Prostate gland (tissue), 2 donors: ENCODE results near the gene ZCCHC10. TPM values are rescaled to one million over a fixed set of nuclear protein-coding genes. Genes with fewer than 3 reads are reported as not detected.
"Not testable (repeated sequence)": the region's sequence is repeated elsewhere in the genome, so short reads cannot be mapped to it uniquely, and the experiment has no call there.

Experiments
- DNase-seq: peaks from one replicate; pipeline ENCODE4 v3.0.0-alpha.2; 2019; ENCODE audit warnings: low spot score
- H3K27ac ChIP-seq, 2 donors: fragments of 200-600 bp; sonication (generic); 2 replicates each; pipeline ENCODE4 v1.5.1; 2017 to 2019
- H3K27me3 ChIP-seq: fragments of 200-600 bp; sonication (generic); replicated peaks from 2 replicates; pipeline ENCODE4 v1.5.1; 2019; ENCODE audit not compliant: insufficient read depth
- H3K36me3 ChIP-seq, 2 donors: fragments of 200-600 bp; sonication (generic); 1 replicate in 1 of 2; 2 replicates in 1 of 2; pipeline versions ENCODE4 v1.5.1 to v1.8.1; 2017 to 2019
- H3K4me1 ChIP-seq: fragments of 200-600 bp; sonication (generic); replicated peaks from 2 replicates; pipeline ENCODE4 v1.5.1; 2019
- H3K4me3 ChIP-seq, 2 donors: fragments of 200-600 bp; sonication (generic); 2 replicates each; pipeline ENCODE4 v1.5.1; 2017 to 2019
- H3K9me3 ChIP-seq: fragments of 200-600 bp; sonication (generic); 2 replicates; pipeline ENCODE4 v1.5.1; 2017
- POLR2A ChIP-seq: fragments of 450-650 bp; IDR thresholded peaks from one replicate; pipeline ENCODE4 v1.6.1; 2016; ENCODE audit warnings: antibody characterized with exemption, mild to moderate bottlenecking
- POLR2AphosphoS5 ChIP-seq: sonication (generic); formaldehyde crosslinking; IDR thresholded peaks from one replicate; pipeline ENCODE4 v1.6.1; 2017; ENCODE audit warnings: antibody characterized with exemption
- WGBS: methylation state at CpG from one replicate; pipeline ENCODE4 v1.1.5; 2018; 5-methylcytosine and 5-hydroxymethylcytosine counted together
- intact Hi-C: fragments of 100-400 bp; cut with DNase I; formaldehyde crosslinking; loops from one replicate; pipeline ENCODE4 v1.14.2; 2022
- total RNA-seq, 2 donors: library from RNA; depleted of rRNA; stranded (reverse); fragments of >200 nt; gene quantifications; one replicate each; pipeline ENCODE4 v1.1.0, GENCODE V29; 2016
- TF ChIP-seq, protein P1 (sequence below), 4 experiments: fragments of 200-600 bp in 2 of 4; fragments of 450-650 bp in 2 of 4; sonication (generic) in 2 of 4; IDR thresholded peaks; 1 replicate in 3 of 4; 2 replicates in 1 of 4; pipeline ENCODE4 v1.5.1; 2016 to 2019; ENCODE audit warnings: antibody characterized with exemption in 4 of 4, mild to moderate bottlenecking in 2 of 4, moderate library complexity in 2 of 4

The ZCCHC10 gene
- total RNA-seq, 2 donors from 2014 or later: 7.8 to 10.5 TPM

DNA sequence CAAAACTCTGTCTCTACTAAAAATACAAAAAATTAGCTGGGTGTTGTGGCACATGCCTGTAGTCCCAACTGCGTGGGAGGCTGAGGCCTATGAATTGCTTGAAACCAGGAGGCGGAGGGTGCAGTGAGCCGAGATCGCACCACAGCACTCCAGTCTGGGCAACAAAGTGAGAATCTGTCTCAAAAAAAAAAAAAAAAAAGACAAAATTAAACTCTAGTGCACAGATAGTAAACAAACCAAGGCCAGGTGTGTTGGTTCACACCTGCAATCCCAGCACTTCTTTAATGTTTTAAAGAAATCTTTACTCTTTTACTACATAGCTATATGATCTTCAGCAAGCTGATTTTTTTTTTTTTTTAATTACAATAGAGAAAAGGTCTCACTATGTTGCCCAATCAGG, 8.4 kb downstream of the ZCCHC10 start:
- no peaks in the 10 kb centered on the region for H3K4me1 ChIP-seq

DNA sequence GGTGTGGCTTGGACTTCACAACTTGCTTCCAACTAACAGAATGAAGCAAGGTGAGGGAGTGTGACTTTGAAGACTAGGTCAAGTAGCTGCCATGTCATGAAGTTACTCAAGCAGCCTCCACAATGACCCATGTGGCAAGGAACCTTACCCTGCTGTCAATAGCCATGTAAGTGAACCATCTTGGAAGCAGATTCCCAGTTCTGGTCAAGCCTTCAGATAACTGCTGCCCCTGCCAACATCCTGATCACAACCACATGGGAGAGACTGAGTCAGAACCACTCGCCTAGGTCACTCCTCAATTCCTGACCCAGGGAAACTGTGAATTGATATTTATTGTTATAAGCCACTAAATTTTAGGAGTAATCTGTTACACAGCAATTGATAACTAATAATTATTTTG, 10.9 kb downstream of the ZCCHC10 start:
- DNase-seq: no peak
- WGBS: 96% methylated on average over 1 of the region's 1 CpG
- no peak overlapping the region for H3K27ac ChIP-seq
- no peaks in the 10 kb centered on the region for H3K27me3 ChIP-seq
- no peaks in the 10 kb centered on the region for H3K9me3 ChIP-seq
- no peaks in the 10 kb centered on the region for H3K4me1 ChIP-seq
- intact Hi-C loops: no loop called here
- no peaks in the 10 kb centered on the region for H3K36me3 ChIP-seq
- TF ChIP-seq POLR2AphosphoS5 (no peak), POLR2A (no peak)
- TF ChIP-seq, protein P1, sequence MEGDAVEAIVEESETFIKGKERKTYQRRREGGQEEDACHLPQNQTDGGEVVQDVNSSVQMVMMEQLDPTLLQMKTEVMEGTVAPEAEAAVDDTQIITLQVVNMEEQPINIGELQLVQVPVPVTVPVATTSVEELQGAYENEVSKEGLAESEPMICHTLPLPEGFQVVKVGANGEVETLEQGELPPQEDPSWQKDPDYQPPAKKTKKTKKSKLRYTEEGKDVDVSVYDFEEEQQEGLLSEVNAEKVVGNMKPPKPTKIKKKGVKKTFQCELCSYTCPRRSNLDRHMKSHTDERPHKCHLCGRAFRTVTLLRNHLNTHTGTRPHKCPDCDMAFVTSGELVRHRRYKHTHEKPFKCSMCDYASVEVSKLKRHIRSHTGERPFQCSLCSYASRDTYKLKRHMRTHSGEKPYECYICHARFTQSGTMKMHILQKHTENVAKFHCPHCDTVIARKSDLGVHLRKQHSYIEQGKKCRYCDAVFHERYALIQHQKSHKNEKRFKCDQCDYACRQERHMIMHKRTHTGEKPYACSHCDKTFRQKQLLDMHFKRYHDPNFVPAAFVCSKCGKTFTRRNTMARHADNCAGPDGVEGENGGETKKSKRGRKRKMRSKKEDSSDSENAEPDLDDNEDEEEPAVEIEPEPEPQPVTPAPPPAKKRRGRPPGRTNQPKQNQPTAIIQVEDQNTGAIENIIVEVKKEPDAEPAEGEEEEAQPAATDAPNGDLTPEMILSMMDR (IDR thresholded peaks at IDR 0.05): no peak
- no peak overlapping the region for H3K4me3 ChIP-seq

More for the DNA sequence above, 8.4 kb downstream of the ZCCHC10 start:
- 98% methylated on average over 4 of the region's 4 CpGs for WGBS
- TF ChIP-seq POLR2A: no peak
- TF ChIP-seq POLR2AphosphoS5: no peak
- TF ChIP-seq, protein P1 (IDR thresholded peaks at IDR 0.05): no peak
- no peaks in the 10 kb centered on the region for H3K27me3 ChIP-seq
- DNase-seq: no peak
- no peak overlapping the region for H3K4me3 ChIP-seq
- no peaks in the 10 kb centered on the region for H3K9me3 ChIP-seq
- H3K27ac ChIP-seq: no peak overlapping the region
- intact Hi-C loops: no loop called here
- no peaks in the 10 kb centered on the region for H3K36me3 ChIP-seq

DNA sequence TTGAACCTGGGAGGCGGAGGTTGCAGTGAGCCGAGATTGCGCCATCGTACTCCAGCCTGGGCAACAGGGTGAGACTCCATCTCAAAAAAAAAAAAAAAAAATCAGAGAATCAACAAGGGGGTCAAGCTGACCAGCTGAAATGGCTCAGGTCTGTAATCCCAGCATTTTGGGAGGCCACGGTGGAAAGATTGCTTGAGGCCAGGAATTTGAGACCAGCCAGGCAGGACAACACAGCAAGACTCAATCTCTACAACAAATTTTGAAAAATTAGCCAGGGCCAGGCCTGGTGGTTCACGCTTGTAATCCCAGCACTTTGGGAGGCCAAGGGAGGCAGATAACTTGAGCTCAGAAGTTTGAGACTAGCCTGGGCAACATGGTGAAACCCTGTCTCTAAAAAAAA, 17.9 kb downstream of the ZCCHC10 start:
- 81% methylated on average over 6 of the region's 6 CpGs for WGBS
- intact Hi-C loops: not testable (repeated sequence)

DNA sequence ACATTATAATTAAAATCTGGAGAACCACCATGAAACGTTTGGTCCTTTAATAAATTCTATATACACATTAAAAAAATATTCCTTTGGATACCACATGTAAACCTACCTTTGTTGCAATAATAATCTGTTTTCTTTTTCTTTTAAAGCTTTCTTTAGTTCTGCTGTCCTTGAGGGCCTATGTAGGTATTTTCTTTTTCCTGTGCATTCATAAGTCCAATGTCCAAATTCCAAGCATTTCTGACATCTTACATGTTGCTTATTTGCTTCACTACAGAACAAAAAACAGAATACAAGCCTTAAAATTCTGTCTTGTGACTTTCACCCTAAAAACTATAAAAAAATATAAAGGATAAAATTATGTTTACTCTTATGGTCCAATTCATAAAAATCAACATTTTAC, 19.7 kb downstream of the ZCCHC10 start:
- Histone ChIP-seq H3K27me3 (no peaks in the 10 kb centered on the region), H3K27ac (no peak overlapping the region), H3K9me3 (no peaks in the 10 kb centered on the region), H3K4me3 (no peak overlapping the region), H3K4me1 (no peaks in the 10 kb centered on the region), H3K36me3 (no peaks in the 10 kb centered on the region)
- intact Hi-C loops: no loop called here
- no peak for DNase-seq
- TF ChIP-seq POLR2A (no peak), POLR2AphosphoS5 (no peak)
- TF ChIP-seq, protein P1 (IDR thresholded peaks at IDR 0.05): no peak
- WGBS: 80% methylated on average over 1 of the region's 1 CpG

More for the DNA sequence above, 17.9 kb downstream of the ZCCHC10 start:
- not testable (repeated sequence) for H3K27me3 ChIP-seq, H3K36me3 ChIP-seq, H3K4me1 ChIP-seq, DNase-seq, H3K9me3 ChIP-seq, H3K4me3 ChIP-seq, H3K27ac ChIP-seq

DNA sequence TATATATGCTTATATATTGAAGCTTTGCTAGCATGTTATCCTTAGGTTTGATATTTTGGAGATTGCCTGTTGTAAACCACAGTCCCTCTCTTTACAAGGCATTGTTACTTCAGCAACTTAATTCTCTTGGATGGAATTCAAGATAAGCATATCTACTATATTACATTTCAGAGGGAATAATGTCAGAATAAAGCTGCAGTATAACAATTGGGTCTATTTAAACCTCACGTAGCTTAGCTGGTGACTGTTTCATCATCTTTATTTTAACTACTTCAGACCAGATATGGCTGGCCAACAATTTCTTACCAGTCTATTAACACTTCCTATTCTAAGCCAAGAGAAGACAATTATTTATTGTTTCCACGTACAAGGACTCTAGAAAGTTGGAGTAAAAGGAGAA, 27.1 kb downstream of the ZCCHC10 start:
- Histone ChIP-seq H3K4me3 (no peak overlapping the region), H3K4me1 (no peaks in the 10 kb centered on the region), H3K27ac (no peak overlapping the region), H3K9me3 (no peaks in the 10 kb centered on the region), H3K36me3 (no peaks in the 10 kb centered on the region), H3K27me3 (no peaks in the 10 kb centered on the region)
- 45% methylated on average over 2 of the region's 2 CpGs for WGBS
- DNase-seq: no peak
- TF ChIP-seq, protein P1 (IDR thresholded peaks at IDR 0.05): no peak
- intact Hi-C loops: no loop called here
